22Rv1 (cell line): ENCODE data around the gene HTR6.
"Not testable (repeated sequence)": the region's sequence is repeated elsewhere in the genome, so short reads cannot be mapped to it uniquely, and the experiment has no call there.

Source experiments
- H3K27ac ChIP-seq: fragments of 450-650 bp; 2 replicates; pipeline ENCODE4 v1.5.1; 2017
- ZFX ChIP-seq: fragments of 450-650 bp; IDR thresholded peaks from 2 replicates; pipeline ENCODE4 v1.6.1; 2017; ENCODE audit warnings: antibody characterized with exemption, borderline replicate concordance
- TF ChIP-seq, protein P1 (sequence below): fragments of 450-650 bp; IDR thresholded peaks from 2 replicates; pipeline ENCODE4 v1.5.1; 2017; ENCODE audit warnings: mild to moderate bottlenecking

Gene HTR6

DNA sequence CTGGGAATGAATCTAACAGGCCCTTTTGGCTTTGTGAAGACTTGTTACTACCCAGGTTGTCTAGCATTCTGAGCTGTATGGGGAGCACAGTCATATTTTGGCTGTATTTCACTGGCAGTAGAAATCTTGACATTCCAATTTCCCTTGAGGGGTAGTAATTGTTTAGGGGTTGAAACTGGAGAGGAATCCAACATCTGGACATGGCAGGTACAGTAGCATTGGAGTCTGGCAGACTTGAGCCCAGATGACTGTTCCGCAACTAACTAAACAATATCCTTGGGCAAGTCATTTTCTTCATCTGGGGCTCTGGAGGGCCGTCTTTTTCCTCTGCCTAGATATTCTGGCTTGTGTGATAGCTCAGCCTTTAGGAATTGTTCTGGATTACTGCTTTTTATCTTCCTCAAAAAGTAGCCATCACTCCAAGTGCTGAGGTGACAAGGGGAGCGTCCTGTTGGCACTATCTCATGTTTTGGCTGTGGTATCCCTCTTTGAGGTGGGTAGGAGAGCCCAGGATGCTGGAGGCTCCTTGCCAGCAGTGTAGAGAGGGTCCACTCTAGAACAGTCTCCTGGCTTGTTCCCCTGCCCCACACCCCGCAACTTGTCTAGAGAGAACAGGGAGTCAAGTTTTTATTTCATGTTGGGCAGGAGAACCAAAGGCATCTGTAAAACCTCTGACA, 43.3 kb upstream of the HTR6 start:
- TF ChIP-seq ZFX: no peak
- TF ChIP-seq, protein P1, sequence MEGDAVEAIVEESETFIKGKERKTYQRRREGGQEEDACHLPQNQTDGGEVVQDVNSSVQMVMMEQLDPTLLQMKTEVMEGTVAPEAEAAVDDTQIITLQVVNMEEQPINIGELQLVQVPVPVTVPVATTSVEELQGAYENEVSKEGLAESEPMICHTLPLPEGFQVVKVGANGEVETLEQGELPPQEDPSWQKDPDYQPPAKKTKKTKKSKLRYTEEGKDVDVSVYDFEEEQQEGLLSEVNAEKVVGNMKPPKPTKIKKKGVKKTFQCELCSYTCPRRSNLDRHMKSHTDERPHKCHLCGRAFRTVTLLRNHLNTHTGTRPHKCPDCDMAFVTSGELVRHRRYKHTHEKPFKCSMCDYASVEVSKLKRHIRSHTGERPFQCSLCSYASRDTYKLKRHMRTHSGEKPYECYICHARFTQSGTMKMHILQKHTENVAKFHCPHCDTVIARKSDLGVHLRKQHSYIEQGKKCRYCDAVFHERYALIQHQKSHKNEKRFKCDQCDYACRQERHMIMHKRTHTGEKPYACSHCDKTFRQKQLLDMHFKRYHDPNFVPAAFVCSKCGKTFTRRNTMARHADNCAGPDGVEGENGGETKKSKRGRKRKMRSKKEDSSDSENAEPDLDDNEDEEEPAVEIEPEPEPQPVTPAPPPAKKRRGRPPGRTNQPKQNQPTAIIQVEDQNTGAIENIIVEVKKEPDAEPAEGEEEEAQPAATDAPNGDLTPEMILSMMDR: no peak
- no peak overlapping the region for H3K27ac ChIP-seq

DNA sequence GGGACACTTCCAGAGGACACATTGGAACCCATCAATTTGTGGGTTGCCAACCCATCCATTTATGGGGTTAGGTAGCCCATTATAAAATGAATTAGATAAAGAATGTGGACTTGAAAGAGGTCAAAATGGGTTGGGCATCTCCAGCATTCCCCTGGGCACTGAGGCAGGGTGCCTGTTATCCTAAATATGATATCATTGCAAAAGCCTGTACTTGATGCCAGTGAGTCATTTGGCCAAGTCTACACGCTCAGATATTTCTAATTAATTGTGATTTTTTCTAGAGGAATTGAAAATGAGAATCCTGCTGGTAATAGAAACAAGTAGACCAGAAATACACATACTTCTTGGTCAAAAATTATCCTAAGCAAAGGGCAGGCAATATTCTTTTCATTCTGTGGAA, 42.5 kb upstream of the HTR6 start:
- H3K27ac ChIP-seq: no peak overlapping the region
- TF ChIP-seq, protein P1: no peak
- TF ChIP-seq ZFX: no peak

DNA sequence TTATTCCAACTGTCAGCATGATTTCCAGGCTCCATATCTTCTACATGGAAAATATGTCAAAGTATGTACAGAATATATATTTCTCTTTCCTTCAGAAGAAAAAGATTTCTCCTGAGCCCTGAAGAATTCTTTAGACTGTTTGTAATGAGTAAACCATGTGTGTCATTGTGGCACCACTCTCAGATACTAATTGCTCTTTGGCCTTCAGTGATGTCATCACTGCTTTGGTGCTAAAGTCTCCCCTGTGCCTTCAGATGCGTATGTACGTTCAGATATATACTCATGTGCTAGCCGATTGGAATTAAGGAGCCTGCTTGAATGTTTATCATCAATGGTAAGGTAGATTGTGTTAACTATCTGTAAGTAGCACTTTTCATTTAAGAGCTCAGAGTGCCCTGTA, 41.2 kb upstream of the HTR6 start:
- no peak overlapping the region for H3K27ac ChIP-seq
- no peak for TF ChIP-seq ZFX
- TF ChIP-seq, protein P1: no peak

DNA sequence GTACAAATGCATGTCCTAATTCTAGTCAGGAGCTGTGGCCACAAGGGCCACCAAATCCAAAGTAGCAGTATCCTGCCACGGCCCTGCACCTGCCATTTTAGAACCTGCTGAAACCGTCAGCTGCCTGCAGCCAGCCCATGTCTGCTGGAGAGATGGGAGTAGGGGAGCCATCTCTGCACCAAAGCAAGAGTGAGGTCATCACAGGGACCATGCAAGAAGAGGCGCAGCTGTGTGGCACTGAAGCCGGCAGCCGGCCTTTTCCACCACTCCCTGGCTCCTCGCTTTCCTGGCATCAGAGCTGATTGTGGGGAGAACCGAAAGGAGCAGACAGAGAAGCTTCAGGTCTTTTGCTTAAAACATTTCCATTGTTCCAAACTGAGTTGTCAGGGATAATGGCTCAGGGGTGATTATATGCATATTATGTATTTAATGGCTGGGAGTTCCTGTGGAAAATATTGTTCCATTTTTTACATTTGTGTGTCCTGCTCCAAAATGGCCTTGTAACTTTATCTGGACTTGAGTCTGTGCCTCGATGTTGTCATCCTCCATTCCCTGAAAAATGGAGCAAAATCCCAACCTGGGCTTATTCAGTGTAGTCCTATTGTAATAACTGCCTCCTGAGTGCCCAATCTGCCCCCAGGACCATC, 39.3 kb upstream of the HTR6 start:
- no peak overlapping the region for H3K27ac ChIP-seq
- TF ChIP-seq, protein P1: no peak

DNA sequence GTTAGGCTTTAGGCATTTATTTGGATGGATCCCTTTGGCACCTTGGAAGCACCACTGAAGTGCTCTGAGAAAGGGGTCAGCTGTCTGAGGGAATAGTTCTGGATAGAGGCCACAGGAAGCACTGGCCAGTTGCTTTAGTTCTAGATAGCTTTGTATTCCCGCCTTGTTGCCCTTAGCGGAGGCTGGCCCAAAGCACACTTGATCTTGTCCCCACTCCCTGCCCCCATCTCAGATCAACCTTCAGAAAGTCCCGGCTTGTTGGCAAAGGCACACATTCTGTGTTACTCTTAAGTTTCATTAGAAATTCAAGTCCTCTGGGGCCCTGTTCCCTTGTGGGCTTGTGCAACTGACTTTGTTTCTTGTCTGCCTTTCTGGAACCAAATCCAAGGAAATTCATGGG, 35.8 kb upstream of the HTR6 start:
- no peak overlapping the region for H3K27ac ChIP-seq
- TF ChIP-seq, protein P1: no peak
- TF ChIP-seq ZFX: no peak

DNA sequence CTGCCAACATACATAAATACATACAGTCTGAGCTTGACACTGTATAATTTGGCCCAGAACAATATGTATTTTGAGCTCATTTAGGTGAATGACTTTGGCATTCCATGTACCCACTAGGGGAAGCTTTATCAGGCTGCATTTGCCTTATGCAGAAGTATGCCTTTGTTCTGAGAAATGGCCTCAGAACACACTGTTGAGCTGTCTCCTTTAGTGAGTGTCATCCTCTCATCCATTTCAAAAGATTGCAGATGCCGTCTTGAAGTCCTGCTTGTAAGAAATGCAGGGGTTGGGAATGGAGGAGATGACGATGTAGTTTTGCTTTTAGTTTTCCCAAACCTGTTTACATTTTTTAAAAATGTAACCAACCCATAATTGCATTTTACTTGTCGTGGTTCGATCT, 35.3 kb upstream of the HTR6 start:
- no peak overlapping the region for H3K27ac ChIP-seq
- TF ChIP-seq, protein P1: no peak
- no peak for TF ChIP-seq ZFX

DNA sequence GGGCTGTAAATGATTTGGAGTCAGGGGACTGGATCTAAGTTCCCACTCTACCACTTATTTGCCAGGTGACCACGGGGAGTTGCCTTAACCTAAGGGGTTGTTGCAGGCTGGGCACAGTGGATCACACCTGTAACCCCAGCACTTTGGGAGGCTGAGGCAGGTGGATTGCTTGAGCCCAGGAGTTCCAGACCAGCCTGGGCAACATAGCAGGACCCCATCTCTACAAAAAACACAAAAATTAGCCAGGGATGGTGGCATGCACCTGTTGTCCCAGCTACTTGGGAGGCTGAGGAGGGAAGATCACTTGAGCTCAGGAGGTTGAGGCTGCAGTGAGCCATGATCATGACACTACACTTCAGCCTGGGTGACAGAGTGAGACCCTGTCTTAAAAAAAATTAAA, 34.5 kb upstream of the HTR6 start:
- H3K27ac ChIP-seq: not testable (repeated sequence)
